ENCODE results near the gene ANO1.

Gene ANO1

GRCh38 chr11:70109903-70110302, 31.8 kb downstream of the ANO1 start:
- TF ChIP-seq, protein P1, sequence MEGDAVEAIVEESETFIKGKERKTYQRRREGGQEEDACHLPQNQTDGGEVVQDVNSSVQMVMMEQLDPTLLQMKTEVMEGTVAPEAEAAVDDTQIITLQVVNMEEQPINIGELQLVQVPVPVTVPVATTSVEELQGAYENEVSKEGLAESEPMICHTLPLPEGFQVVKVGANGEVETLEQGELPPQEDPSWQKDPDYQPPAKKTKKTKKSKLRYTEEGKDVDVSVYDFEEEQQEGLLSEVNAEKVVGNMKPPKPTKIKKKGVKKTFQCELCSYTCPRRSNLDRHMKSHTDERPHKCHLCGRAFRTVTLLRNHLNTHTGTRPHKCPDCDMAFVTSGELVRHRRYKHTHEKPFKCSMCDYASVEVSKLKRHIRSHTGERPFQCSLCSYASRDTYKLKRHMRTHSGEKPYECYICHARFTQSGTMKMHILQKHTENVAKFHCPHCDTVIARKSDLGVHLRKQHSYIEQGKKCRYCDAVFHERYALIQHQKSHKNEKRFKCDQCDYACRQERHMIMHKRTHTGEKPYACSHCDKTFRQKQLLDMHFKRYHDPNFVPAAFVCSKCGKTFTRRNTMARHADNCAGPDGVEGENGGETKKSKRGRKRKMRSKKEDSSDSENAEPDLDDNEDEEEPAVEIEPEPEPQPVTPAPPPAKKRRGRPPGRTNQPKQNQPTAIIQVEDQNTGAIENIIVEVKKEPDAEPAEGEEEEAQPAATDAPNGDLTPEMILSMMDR (IDR thresholded peaks at IDR 0.05): no peak

- TF ChIP-seq, protein P1 (IDR thresholded peaks at IDR 0.05): no peak
Observed at GRCh38 chr11:70110538-70111055, 32.5 kb downstream of the ANO1 start.

DNA sequence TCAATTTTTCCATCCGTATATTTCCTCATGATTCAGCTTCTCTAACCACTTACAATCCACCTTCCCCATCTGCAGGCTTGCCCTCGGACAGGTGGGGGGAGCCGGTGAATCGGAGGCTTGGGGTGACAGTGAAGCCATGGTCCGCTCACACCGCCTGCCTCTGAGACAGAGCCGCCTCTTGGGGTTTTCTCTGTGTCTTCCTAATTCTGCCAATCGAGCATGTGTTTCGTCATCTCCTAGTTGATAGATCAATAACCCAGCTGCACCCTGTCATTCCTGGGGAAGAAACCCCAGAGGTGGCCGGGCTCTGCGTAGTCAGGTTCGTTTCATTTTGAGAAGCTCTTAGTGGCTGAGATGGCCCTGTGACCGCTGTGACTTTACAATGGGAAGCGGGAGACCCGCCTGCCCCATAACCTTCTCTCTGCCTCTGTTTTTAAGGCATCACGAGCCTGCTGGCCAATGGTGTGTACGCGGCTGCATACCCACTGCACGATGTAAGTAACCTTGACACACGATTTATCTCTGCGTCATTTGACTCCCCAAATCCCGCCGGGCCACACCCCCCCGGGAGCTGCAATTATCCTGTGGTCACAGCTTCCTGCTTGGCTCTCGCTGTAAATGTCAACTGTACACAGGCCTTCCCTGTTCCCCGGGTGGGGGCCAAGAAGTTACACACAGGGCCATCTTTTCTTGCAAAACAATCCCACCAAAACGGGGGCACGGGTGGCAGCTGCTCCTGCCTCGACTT, 33.3 kb downstream of the ANO1 start:
- TF ChIP-seq, protein P1 (IDR thresholded peaks at IDR 0.05): no peak

DNA sequence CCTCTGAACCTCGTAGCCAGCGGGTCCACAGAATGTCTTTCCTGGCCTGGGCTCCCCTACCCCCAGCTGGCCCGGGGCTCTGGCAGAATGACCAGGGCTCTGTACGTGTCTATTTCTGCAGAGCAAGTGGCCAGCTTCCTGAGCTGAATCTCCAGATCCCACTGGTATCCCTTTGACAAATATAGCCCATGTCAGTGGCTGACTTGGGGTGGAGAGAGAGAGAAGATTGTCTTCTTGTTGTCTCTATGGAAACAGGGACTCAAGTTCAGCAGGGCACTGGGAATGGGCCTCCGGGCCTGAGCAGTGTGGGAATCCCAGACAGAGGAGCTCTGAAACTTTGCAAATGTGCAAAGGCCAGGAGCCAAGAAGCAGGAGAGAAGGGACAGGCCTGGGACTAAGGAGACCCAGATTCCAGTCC, 33.9 kb downstream of the ANO1 start:
- TF ChIP-seq, protein P1 (IDR thresholded peaks at IDR 0.05): no peak

GRCh38 chr11:70113801-70114200, 35.7 kb downstream of the ANO1 start:
- TF ChIP-seq, protein P1 (IDR thresholded peaks at IDR 0.05): no peak

DNA sequence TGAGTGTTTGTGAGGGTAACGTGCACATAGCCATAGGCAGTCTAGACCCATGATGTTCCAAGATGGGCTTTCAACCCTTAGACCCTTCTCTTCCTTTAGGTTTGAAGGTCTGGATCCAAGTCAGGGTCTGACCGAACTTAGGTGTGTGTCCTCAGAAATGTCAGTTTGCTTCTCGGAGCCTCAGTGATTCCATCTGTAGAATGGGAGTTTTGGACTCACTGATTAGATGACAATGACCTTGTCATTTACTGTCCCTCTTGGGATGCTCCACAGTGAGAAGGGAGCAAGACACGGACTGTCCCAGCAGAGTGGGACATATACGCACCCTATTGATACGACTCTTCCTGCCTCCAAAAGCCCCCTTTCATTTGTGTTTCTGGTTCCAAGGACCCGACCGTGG, 37.7 kb downstream of the ANO1 start:
- TF ChIP-seq, protein P1 (IDR thresholded peaks at IDR 0.05): no peak

GRCh38 chr11:70116386-70117065, 38.4 kb downstream of the ANO1 start:
- TF ChIP-seq, protein P1 (IDR thresholded peaks at IDR 0.05): no peak
